Ishikawa (cell line): Measurements from ENCODE around the gene LRP5.
A peak's percentile ranks its signal among the peaks of the same experiment; 100 is the strongest.

Experiments used
- CEBPB ChIP-seq: IDR thresholded peaks from 2 replicates; pipeline ENCODE4 v1.6.1; 2012
- CREB1 ChIP-seq: IDR thresholded peaks from 2 replicates; pipeline ENCODE4 v1.6.1; 2012; ENCODE audit warnings: low read depth
- EGR1 ChIP-seq: IDR thresholded peaks from 2 replicates; pipeline ENCODE4 v1.6.1; 2012
- EP300 ChIP-seq: IDR thresholded peaks from 2 replicates; pipeline ENCODE4 v1.6.1; 2012; ENCODE audit warnings: borderline replicate concordance
- FOXM1 ChIP-seq: IDR thresholded peaks from 2 replicates; pipeline ENCODE4 v1.6.1; 2012; ENCODE audit warnings: low read depth, borderline replicate concordance
- NFIC ChIP-seq: IDR thresholded peaks from 2 replicates; pipeline ENCODE4 v1.6.1; 2012
- RAD21 ChIP-seq: IDR thresholded peaks from 2 replicates; pipeline ENCODE4 v1.6.1; 2012; ENCODE audit warnings: low read depth
- TAF1 ChIP-seq: IDR thresholded peaks from 2 replicates; pipeline ENCODE4 v1.6.1; 2012; ENCODE audit warnings: low read depth, mild to moderate bottlenecking
- TCF12 ChIP-seq: IDR thresholded peaks from 2 replicates; pipeline ENCODE4 v1.6.1; 2012; ENCODE audit warnings: low read depth
- TEAD4 ChIP-seq: IDR thresholded peaks from 2 replicates; pipeline ENCODE4 v1.6.1; 2012
- YY1 ChIP-seq: IDR thresholded peaks from 2 replicates; pipeline ENCODE4 v1.6.1; 2012; ENCODE audit warnings: low read depth
- ZBTB7A ChIP-seq: IDR thresholded peaks from 2 replicates; pipeline ENCODE4 v1.6.1; 2012; ENCODE audit warnings: low read depth
- TF ChIP-seq, protein P1 (sequence below): IDR thresholded peaks from 2 replicates; pipeline ENCODE4 v1.6.1; 2012
- TF ChIP-seq, protein P2 (sequence below): IDR thresholded peaks from 2 replicates; pipeline ENCODE4 v1.6.1; 2012; ENCODE audit warnings: low read depth, mild to moderate bottlenecking
- TF ChIP-seq, protein P3 (sequence below): IDR thresholded peaks from 2 replicates; pipeline ENCODE4 v1.6.1; 2012

LRP5 gene

DNA sequence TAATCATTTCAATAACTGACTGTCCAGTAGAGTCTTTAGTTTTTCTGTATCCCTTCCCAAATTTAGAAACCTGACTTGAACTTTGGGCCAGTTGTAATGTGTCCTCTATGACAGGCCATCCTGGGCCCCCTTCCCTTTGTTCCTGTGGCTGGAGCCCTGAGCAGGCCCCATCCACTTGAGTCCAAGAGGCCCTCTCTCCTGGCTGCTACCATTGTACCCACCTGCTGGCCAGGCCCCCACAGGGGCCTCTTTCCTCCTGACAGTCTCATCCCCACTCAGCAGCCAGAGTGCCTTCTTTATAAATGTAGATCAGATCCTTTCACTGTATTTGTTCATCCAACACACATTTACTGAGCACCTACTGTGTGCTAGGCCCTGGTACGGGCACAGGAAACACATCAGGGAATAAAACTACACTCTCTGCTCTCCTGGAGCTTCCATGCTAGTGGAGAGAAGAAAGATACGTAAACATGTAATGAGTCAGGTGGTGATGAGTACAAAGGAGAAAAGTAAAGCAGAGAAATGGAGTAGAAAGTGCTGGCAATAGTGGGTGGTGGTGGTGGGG is 2.7 kb upstream of the LRP5 start:
- TF ChIP-seq CREB1 (no peak), CEBPB (no peak), FOXM1 (no peak), RAD21 (no peak), TAF1 (no peak), TEAD4 (no peak), EGR1 (no peak), NFIC (no peak), EP300 (no peak), TCF12 (no peak), ZBTB7A (no peak), YY1 (no peak)
- TF ChIP-seq, protein P1, sequence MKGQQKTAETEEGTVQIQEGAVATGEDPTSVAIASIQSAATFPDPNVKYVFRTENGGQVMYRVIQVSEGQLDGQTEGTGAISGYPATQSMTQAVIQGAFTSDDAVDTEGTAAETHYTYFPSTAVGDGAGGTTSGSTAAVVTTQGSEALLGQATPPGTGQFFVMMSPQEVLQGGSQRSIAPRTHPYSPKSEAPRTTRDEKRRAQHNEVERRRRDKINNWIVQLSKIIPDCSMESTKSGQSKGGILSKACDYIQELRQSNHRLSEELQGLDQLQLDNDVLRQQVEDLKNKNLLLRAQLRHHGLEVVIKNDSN, result no peak
- TF ChIP-seq, protein P2, sequence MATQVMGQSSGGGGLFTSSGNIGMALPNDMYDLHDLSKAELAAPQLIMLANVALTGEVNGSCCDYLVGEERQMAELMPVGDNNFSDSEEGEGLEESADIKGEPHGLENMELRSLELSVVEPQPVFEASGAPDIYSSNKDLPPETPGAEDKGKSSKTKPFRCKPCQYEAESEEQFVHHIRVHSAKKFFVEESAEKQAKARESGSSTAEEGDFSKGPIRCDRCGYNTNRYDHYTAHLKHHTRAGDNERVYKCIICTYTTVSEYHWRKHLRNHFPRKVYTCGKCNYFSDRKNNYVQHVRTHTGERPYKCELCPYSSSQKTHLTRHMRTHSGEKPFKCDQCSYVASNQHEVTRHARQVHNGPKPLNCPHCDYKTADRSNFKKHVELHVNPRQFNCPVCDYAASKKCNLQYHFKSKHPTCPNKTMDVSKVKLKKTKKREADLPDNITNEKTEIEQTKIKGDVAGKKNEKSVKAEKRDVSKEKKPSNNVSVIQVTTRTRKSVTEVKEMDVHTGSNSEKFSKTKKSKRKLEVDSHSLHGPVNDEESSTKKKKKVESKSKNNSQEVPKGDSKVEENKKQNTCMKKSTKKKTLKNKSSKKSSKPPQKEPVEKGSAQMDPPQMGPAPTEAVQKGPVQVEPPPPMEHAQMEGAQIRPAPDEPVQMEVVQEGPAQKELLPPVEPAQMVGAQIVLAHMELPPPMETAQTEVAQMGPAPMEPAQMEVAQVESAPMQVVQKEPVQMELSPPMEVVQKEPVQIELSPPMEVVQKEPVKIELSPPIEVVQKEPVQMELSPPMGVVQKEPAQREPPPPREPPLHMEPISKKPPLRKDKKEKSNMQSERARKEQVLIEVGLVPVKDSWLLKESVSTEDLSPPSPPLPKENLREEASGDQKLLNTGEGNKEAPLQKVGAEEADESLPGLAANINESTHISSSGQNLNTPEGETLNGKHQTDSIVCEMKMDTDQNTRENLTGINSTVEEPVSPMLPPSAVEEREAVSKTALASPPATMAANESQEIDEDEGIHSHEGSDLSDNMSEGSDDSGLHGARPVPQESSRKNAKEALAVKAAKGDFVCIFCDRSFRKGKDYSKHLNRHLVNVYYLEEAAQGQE, result no peak
- TF ChIP-seq, protein P3, sequence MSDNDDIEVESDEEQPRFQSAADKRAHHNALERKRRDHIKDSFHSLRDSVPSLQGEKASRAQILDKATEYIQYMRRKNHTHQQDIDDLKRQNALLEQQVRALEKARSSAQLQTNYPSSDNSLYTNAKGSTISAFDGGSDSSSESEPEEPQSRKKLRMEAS, result no peak

DNA sequence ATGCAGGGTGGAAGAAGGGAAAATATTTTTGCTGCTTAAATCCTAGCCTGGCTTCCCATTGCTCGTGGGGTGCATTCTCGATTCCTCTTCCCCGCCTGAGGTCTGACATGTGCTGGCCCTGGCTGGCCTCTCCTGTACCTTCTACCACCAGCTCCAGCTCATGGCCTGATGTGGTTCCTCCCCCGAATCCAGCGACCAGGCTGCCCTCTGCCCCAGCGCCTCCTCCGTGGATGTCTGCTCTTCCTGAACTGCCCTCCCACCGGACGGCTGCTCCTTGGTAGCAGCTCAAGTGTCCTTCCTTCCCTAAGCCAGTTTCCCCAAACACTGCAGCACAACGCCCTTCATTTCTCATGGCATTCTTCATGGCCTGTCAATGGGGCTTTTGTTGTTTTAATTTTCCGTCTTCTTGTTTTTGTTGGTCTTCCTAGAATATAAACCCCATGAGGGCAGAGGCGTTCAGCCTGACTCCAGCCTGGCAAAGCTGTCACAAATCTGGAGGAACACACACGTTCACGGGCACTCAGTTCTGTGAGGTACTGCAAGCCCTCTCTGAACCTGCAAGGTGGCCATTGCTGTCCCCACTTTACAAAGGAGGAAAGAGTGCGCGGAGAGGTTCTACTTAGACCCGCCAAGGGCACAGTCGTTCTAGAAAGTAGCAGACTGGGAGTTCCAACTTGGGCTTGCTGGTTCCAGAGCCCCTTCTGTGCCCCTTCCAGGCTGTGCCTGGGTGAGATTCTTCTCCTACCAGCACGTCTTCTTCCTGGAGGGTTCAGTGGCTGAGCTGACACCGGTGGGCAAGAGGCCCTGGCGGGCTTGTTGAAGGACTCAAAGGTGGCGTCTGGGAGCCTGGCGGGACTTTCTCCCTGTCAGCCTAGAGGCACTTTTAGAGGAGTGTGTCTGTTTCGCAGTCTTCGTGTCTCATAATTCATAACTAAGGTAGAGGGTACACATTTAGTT is 953 bp upstream of the LRP5 start:
- TF ChIP-seq TCF12 (no peak), TEAD4 (no peak), CEBPB (no peak), NFIC (no peak), RAD21 (no peak), YY1 (no peak), TAF1 (no peak), CREB1 (no peak), EGR1 (no peak), FOXM1 (no peak), EP300 (no peak), ZBTB7A (no peak)
- TF ChIP-seq, protein P3, result no peak
- TF ChIP-seq, protein P1, result no peak
- TF ChIP-seq, protein P2, result no peak

DNA sequence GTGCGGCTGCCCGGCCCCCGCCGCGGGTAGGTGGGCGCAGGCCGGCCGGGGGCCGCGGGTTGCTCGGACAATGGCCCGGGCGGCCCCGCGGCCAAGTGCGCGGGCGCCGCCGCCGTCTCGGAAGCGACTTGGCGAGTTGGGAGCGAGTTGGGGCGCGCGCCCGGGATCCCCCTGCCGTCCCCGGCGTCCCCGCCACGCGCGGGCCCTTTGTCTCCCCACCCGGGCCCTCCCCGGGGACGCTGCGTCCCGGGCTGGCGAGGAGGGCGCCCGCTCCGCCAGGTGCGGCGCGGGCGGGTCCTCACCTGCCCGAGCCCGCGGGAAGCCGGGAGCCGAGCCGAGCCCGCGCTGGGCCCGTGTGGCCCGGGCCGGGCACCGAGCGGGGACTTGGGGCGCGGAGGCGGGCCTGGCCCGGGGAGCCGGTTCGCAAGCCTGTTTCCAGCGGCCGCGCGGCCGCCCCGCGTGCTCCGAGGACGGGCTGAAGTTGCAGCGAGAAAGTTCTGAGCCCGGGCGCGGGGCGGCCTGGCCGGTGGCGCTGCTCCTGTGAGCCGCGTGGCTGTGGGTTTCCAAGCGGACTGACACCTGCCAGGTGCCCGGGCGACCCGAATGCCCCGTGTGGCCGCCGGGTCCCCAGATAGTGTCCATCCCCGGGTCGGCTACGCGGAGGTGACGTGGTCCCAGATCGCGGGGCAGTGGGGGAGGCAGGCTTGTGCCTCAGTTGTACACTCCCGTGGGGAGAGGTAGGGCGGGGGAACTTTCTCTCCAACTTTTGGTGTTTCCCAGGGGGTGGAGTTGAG is 586 bp downstream of the LRP5 start:
- TF ChIP-seq CREB1 (no peak), TEAD4 (no peak), CEBPB (no peak), NFIC (no peak), ZBTB7A (peak; percentile 19; the same call in 1 of the 2 replicates), TAF1 (no peak), EP300 (no peak), EGR1 (no peak), TCF12 (peak; percentile 20; the same call in 1 of the 2 replicates), RAD21 (no peak), FOXM1 (no peak), YY1 (no peak)
- TF ChIP-seq, protein P2, result no peak
- TF ChIP-seq, protein P3, result no peak; the same call in 1 of the 2 replicates
- TF ChIP-seq, protein P1, result no peak
